Heart left ventricle (tissue), 13 donors: Measurements from ENCODE around the gene NFIA.

Experiments used
- POLR2A ChIP-seq, 2 donors: fragments of 450-650 bp; IDR thresholded peaks; one replicate each; pipeline ENCODE4 v1.6.1; 2017; ENCODE audit warnings: antibody characterized with exemption in 2 of 2, mild to moderate bottlenecking in 2 of 2, moderate library complexity in 2 of 2
- TF ChIP-seq, protein P1 (sequence below), 12 donors: fragments of 200-600 bp; sonication (generic) in 4 of 12; IDR thresholded peaks; one replicate each; pipeline versions ENCODE4 v1.5.0 to v1.8.0; 2018 to 2022; ENCODE audit warnings: antibody characterized with exemption in 12 of 12, mild to moderate bottlenecking in 5 of 12
- donor health status: ischemic (EF 13 %, LVEDD 7.1; RV severe dilation, severe dysfunction).
- donor health status: DM: no; HTN: yes; CAD: no.
- donor health status: DM: no; HTN: no; CAD: no.
- donor health status: ischemic (EF 25% LVEDD 6.9; RV normal size, moderate dysfunction).
- donor health status: ischemic (EF 25% LVEDD 5.7; RV mildly dilated, moderate dysfunction).
- donor health status: ischemic (EF 35%, LVEDD 5.7; RV mildly dilated, moderate dysfunction).
- donor health status: nonischemic (EF 11% LVEDD 7.7; RV severe dilation, severe dysfunction).
- donor health status: DM: yes; HTN: yes; CAD: no.
- donor health status: PGD.
- donor health status: ischemic (EF 29% LVEDD 5.4; RV normal size, mild dysfunction).
- donor health status: nonischemic (EF 23%, LVEDD 6.1; RV moderate dilation, normal function).

- TF ChIP-seq, protein P1, sequence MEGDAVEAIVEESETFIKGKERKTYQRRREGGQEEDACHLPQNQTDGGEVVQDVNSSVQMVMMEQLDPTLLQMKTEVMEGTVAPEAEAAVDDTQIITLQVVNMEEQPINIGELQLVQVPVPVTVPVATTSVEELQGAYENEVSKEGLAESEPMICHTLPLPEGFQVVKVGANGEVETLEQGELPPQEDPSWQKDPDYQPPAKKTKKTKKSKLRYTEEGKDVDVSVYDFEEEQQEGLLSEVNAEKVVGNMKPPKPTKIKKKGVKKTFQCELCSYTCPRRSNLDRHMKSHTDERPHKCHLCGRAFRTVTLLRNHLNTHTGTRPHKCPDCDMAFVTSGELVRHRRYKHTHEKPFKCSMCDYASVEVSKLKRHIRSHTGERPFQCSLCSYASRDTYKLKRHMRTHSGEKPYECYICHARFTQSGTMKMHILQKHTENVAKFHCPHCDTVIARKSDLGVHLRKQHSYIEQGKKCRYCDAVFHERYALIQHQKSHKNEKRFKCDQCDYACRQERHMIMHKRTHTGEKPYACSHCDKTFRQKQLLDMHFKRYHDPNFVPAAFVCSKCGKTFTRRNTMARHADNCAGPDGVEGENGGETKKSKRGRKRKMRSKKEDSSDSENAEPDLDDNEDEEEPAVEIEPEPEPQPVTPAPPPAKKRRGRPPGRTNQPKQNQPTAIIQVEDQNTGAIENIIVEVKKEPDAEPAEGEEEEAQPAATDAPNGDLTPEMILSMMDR (IDR thresholded peaks at IDR 0.05) = no peak
- no peak for TF ChIP-seq POLR2A (IDR thresholded peaks at IDR 0.05)
Observed at GRCh38 chr1:61114178-61114870, 32.0 kb downstream of the NFIA start.
